ENCODE results near the gene TLCD3B. TPM values are rescaled to one million over a fixed set of nuclear protein-coding genes. Genes with fewer than 3 reads are reported as not detected.

TLCD3B gene
- polyA plus RNA-seq, 1 donor from 2014 or later: 18.9 TPM

- Histone ChIP-seq H3K27ac (ENCODE audit: low read length) (no peak overlapping the region), H3K79me2 (replicated peaks; ENCODE audit: insufficient read depth, low read length) (no peaks in the 10 kb centered on the region), H3K4me2 (ENCODE audit: low read length) (no peak overlapping the region), H3K9ac (ENCODE audit: low read length) (no peak overlapping the region), H3K4me3 (ENCODE audit: low read length) (no peak overlapping the region), H4K20me1 (ENCODE audit: insufficient read depth) (no peaks in the 10 kb centered on the region), H3K9me2 (ENCODE audit: insufficient read depth, low read length) (no peaks in the 10 kb centered on the region), H3K27me3 (ENCODE audit: insufficient read depth, low read depth, low read length) (no peaks in the 10 kb centered on the region), H3K36me3 (ENCODE audit: insufficient read depth, low read length) (no peaks in the 10 kb centered on the region), H3K9me3 (ENCODE audit: low read length) (no peaks in the 10 kb centered on the region), H2AFZ (ENCODE audit: low read depth, low read length) (no peak overlapping the region), H3F3A (ENCODE audit: insufficient read depth, low read length, poor library complexity, severe bottlenecking) (no peaks in the 10 kb centered on the region)
- no peak for TF ChIP-seq RAD21 (conservative IDR thresholded peaks at IDR 0.05)
- no peak for TF ChIP-seq EZH2 (IDR thresholded peaks at IDR 0.05; ENCODE audit: borderline replicate concordance, insufficient read depth, low read length, poor library complexity, severe bottlenecking)
- TF ChIP-seq TAF1 (IDR thresholded peaks at IDR 0.05; ENCODE audit: low read depth): no peak
- TF ChIP-seq CTCF (IDR thresholded peaks at IDR 0.05; ENCODE audit: poor library complexity, severe bottlenecking): no peak
- TF ChIP-seq EP300 (conservative IDR thresholded peaks at IDR 0.05; ENCODE audit: poor library complexity, severe bottlenecking): no peak
- no peak for TF ChIP-seq REST (IDR thresholded peaks at IDR 0.05; ENCODE audit: borderline replicate concordance)
- TF ChIP-seq SMC3 (conservative IDR thresholded peaks at IDR 0.05; ENCODE audit: poor library complexity): no peak
- TF ChIP-seq MXI1 (conservative IDR thresholded peaks at IDR 0.05; ENCODE audit: poor library complexity, severe bottlenecking): no peak
- no peak for TF ChIP-seq POLR2AphosphoS5 (IDR thresholded peaks at IDR 0.05)
These were observed 44.8 kb downstream of the TLCD3B start for GRCh38 chr16:29986231-29986630.

GRCh38 chr16:29985271-29985811 lies 45.7 kb downstream of the TLCD3B start:
- H3K4me3 ChIP-seq (ENCODE audit: low read length): no peak overlapping the region
- no peaks in the 10 kb centered on the region for H3K9me2 ChIP-seq (ENCODE audit: insufficient read depth, low read length)
- H3F3A ChIP-seq (ENCODE audit: insufficient read depth, low read length, poor library complexity, severe bottlenecking): no peaks in the 10 kb centered on the region
- H2AFZ ChIP-seq (ENCODE audit: low read depth, low read length): no peak overlapping the region
- H3K36me3 ChIP-seq (ENCODE audit: insufficient read depth, low read length): no peaks in the 10 kb centered on the region
- no peaks in the 10 kb centered on the region for H4K20me1 ChIP-seq (ENCODE audit: insufficient read depth)
- H3K27me3 ChIP-seq (ENCODE audit: insufficient read depth, low read depth, low read length): no peaks in the 10 kb centered on the region
- H3K9ac ChIP-seq (ENCODE audit: low read length): no peak overlapping the region
- H3K27ac ChIP-seq (ENCODE audit: low read length): no peak overlapping the region
- no peaks in the 10 kb centered on the region for H3K9me3 ChIP-seq (ENCODE audit: low read length)
- H3K79me2 ChIP-seq (replicated peaks; ENCODE audit: insufficient read depth, low read length): no peaks in the 10 kb centered on the region
- no peak overlapping the region for H3K4me2 ChIP-seq (ENCODE audit: low read length)
- TF ChIP-seq EP300 (conservative IDR thresholded peaks at IDR 0.05; ENCODE audit: poor library complexity, severe bottlenecking) (no peak), EZH2 (IDR thresholded peaks at IDR 0.05; ENCODE audit: borderline replicate concordance, insufficient read depth, low read length, poor library complexity, severe bottlenecking) (no peak), CTCF (IDR thresholded peaks at IDR 0.05; ENCODE audit: poor library complexity, severe bottlenecking) (no peak), SMC3 (conservative IDR thresholded peaks at IDR 0.05; ENCODE audit: poor library complexity) (no peak), TAF1 (IDR thresholded peaks at IDR 0.05; ENCODE audit: low read depth) (no peak), REST (IDR thresholded peaks at IDR 0.05; ENCODE audit: borderline replicate concordance) (no peak), POLR2AphosphoS5 (IDR thresholded peaks at IDR 0.05) (no peak), MXI1 (conservative IDR thresholded peaks at IDR 0.05; ENCODE audit: poor library complexity, severe bottlenecking) (no peak)

Measured in neural cell (in vitro differentiated cells).